ENCODE measurements around the gene PAIP2B.
A peak's percentile ranks its signal among the peaks of the same experiment; 100 is the strongest.

Gene PAIP2B

DNA sequence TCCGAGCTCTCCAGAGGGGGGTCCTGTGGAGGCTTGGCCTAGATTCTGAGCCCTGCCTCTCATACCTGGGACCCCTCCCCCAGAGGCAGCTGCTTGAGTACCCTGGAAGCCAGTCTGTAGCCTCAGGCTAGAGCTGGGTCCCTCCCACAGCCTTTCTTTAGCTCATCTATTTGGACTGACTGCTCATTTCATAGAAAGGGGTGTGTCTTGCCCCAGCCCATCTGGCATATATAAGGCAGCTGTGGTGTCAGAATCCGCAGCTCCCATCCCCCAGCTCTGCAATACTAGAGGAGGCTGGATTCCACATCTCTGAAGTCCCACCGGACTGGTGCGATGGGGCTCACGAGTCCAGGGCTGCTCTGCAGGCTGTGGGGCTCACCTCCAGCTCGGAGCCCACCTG lies 70.3 kb downstream of the PAIP2B start:
- H3K27ac ChIP-seq (ENCODE audit: low read length, poor library complexity, severe bottlenecking) = no peak overlapping the region
- no peak overlapping the region for H3K4me2 ChIP-seq (ENCODE audit: low read length, poor library complexity, severe bottlenecking)
- H2AFZ ChIP-seq (ENCODE audit: low read depth, low read length) = no peak overlapping the region
- no peak overlapping the region for H4K91ac ChIP-seq (ENCODE audit: low read length)
- H3K9ac ChIP-seq (ENCODE audit: low read length) = peak overlapping the region; percentile 59
- H2AK5ac ChIP-seq (ENCODE audit: low read length, severe bottlenecking) = no peak overlapping the region
- no peaks in the 10 kb centered on the region for H3K79me1 ChIP-seq (replicated peaks; ENCODE audit: low read length, poor library complexity, severe bottlenecking)
- no peaks in the 10 kb centered on the region for H3K9me3 ChIP-seq (ENCODE audit: control insufficient read depth, low read length)
- H3K14ac ChIP-seq (ENCODE audit: low read length in 2 of 2) = no peak overlapping the region
- H3K4me1 ChIP-seq (ENCODE audit: control insufficient read depth, insufficient read depth, low read depth, low read length) = peaks cover 7% of the 10 kb centered on the region
- H2BK5ac ChIP-seq (ENCODE audit: low read depth, low read length, poor library complexity, severe bottlenecking) = no peak overlapping the region
- no peak overlapping the region for H2BK15ac ChIP-seq (ENCODE audit: low read depth, poor library complexity, severe bottlenecking)
- no peak overlapping the region for H2BK120ac ChIP-seq (ENCODE audit: low read depth, low read length)
- no peak overlapping the region for H3K18ac ChIP-seq (ENCODE audit: low read depth in 1 of 2, low read length in 2 of 2)
- no peaks in the 10 kb centered on the region for H3K36me3 ChIP-seq (ENCODE audit: control insufficient read depth in 1 of 2, insufficient read depth in 2 of 2, low read depth in 1 of 2, low read length in 2 of 2)
- H3K27me3 ChIP-seq (ENCODE audit: control insufficient read depth in 1 of 2, insufficient read depth in 1 of 2, low read length in 2 of 2) = peaks cover 33 to 38% of the 10 kb centered on the region in 2 experiments
- no peak overlapping the region for H2BK12ac ChIP-seq (ENCODE audit: low read length in 2 of 2)
- H3K4me3 ChIP-seq (ENCODE audit: insufficient read depth in 1 of 2, low read depth in 1 of 2, low read length in 2 of 2) = peak overlapping the region in 1 of 2 experiments; percentile 76
- H4K8ac ChIP-seq (ENCODE audit: low read length) = no peak overlapping the region
- H3K4ac ChIP-seq (ENCODE audit: low read depth in 1 of 2, low read length in 2 of 2) = no peak overlapping the region
- H3K23ac ChIP-seq (ENCODE audit: low read length in 2 of 2) = no peak overlapping the region
- 74% methylated on average over 6 of the region's 6 CpGs for WGBS
- DNase-seq = peak; percentile 2

DNA sequence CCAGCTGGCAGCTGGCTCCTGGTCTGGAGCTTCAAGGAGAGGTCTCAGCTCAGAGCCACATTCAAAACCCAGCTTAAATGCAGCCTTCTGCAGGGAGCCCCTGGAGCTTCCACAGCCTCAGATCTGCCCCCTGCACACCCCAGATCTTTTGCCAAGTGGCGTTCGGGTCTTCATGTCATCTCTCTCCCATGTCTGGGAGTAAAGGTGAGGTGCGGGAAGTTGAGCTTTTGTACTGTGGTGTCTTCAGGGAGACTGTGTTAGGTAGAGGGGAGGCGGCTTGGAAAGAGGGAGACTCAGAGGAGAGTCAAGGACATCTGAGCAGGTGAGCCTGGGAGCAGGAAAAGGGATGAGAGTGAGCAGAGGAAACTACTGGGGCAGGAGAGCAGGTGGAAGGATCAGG lies 71.1 kb downstream of the PAIP2B start:
- no peaks in the 10 kb centered on the region for H3K79me1 ChIP-seq (replicated peaks; ENCODE audit: low read length, poor library complexity, severe bottlenecking)
- H4K91ac ChIP-seq (ENCODE audit: low read length) = no peak overlapping the region
- H3K9me3 ChIP-seq (ENCODE audit: control insufficient read depth, low read length) = no peaks in the 10 kb centered on the region
- no peak overlapping the region for H3K18ac ChIP-seq (ENCODE audit: low read depth in 1 of 2, low read length in 2 of 2)
- H2BK120ac ChIP-seq (ENCODE audit: low read depth, low read length) = no peak overlapping the region
- H2BK12ac ChIP-seq (ENCODE audit: low read length in 2 of 2) = no peak overlapping the region
- H3K4me1 ChIP-seq (ENCODE audit: control insufficient read depth, insufficient read depth, low read depth, low read length) = peaks cover 7% of the 10 kb centered on the region
- no peak overlapping the region for H3K4me3 ChIP-seq (ENCODE audit: insufficient read depth in 1 of 2, low read depth in 1 of 2, low read length in 2 of 2)
- H3K27me3 ChIP-seq (ENCODE audit: control insufficient read depth in 1 of 2, insufficient read depth in 1 of 2, low read length in 2 of 2) = peaks cover 33 to 38% of the 10 kb centered on the region in 2 experiments
- no peak for DNase-seq
- peaks cover under 1 to 2% of the 10 kb centered on the region in 2 experiments for H3K36me3 ChIP-seq (ENCODE audit: control insufficient read depth in 1 of 2, insufficient read depth in 2 of 2, low read depth in 1 of 2, low read length in 2 of 2)
- H3K14ac ChIP-seq (ENCODE audit: low read length in 2 of 2) = no peak overlapping the region
- no peak overlapping the region for H2AFZ ChIP-seq (ENCODE audit: low read depth, low read length)
- H3K9ac ChIP-seq (ENCODE audit: low read length) = no peak overlapping the region
- 77% methylated on average over 4 of the region's 4 CpGs for WGBS
- no peak overlapping the region for H3K4ac ChIP-seq (ENCODE audit: low read depth in 1 of 2, low read length in 2 of 2)
- no peak overlapping the region for H2AK5ac ChIP-seq (ENCODE audit: low read length, severe bottlenecking)
- H2BK15ac ChIP-seq (ENCODE audit: low read depth, poor library complexity, severe bottlenecking) = no peak overlapping the region
- H3K27ac ChIP-seq (ENCODE audit: low read length, poor library complexity, severe bottlenecking) = no peak overlapping the region
- H2BK5ac ChIP-seq (ENCODE audit: low read depth, low read length, poor library complexity, severe bottlenecking) = no peak overlapping the region
- H3K23ac ChIP-seq (ENCODE audit: low read length in 2 of 2) = no peak overlapping the region
- H3K4me2 ChIP-seq (ENCODE audit: low read length, poor library complexity, severe bottlenecking) = no peak overlapping the region
- H4K8ac ChIP-seq (ENCODE audit: low read length) = no peak overlapping the region

DNA sequence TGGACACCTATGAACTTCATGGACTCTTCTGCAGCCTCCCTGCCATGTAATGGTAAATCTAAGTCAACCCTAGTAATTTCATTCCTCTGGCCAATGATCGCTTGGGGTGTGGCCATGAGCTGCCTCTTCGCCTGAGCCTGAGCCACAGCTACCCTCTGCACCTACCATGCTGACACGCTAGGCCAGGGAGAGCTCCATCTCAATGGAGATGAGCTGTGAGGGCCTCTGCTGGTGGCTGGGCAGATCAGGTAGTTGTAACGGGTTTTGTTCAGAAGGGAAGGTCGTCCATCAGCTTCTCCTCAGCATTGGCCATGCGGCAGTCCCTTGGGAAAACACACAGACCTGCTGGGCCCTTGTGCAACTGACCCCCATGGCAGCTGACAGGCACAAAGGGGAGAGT lies 72.1 kb downstream of the PAIP2B start:
- Histone ChIP-seq H3K4me3 (ENCODE audit: insufficient read depth in 1 of 2, low read depth in 1 of 2, low read length in 2 of 2) (no peak overlapping the region), H3K4ac (ENCODE audit: low read depth in 1 of 2, low read length in 2 of 2) (no peak overlapping the region), H3K36me3 (ENCODE audit: control insufficient read depth in 1 of 2, insufficient read depth in 2 of 2, low read depth in 1 of 2, low read length in 2 of 2) (peaks cover 10 to 11% of the 10 kb centered on the region in 2 experiments)

DNA sequence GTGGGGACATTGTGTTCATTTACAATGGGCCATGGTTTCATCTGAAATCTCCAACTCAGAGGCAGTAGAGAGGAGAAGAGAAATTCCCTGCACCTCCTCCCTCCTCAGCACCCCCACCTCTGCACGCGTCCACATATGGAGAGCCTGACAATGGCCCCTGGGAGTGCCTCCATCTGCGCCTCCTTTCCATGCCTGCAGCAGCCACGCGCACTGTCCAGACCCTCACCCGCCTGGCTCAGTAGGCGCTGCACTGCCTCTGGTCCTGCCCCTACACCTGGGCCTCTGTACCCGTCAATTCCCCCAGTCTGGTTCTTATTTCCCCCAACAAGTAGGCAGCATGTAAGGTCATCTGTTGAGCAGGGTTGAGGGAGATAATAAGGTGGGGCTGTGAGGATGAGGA lies 72.6 kb downstream of the PAIP2B start:
- H2BK12ac ChIP-seq (ENCODE audit: low read length in 2 of 2) = no peak overlapping the region
- H3K79me1 ChIP-seq (replicated peaks; ENCODE audit: low read length, poor library complexity, severe bottlenecking) = no peaks in the 10 kb centered on the region
- H3K4me2 ChIP-seq (ENCODE audit: low read length, poor library complexity, severe bottlenecking) = no peak overlapping the region
- no peak overlapping the region for H3K18ac ChIP-seq (ENCODE audit: low read depth in 1 of 2, low read length in 2 of 2)
- H3K27ac ChIP-seq (ENCODE audit: low read length, poor library complexity, severe bottlenecking) = no peak overlapping the region
- H3K27me3 ChIP-seq (ENCODE audit: control insufficient read depth in 1 of 2, insufficient read depth in 1 of 2, low read length in 2 of 2) = peaks cover 33 to 38% of the 10 kb centered on the region in 2 experiments
- no peak overlapping the region for H2BK120ac ChIP-seq (ENCODE audit: low read depth, low read length)
- H3K9ac ChIP-seq (ENCODE audit: low read length) = no peak overlapping the region
- 77% methylated on average over 7 of the region's 8 CpGs for WGBS
- H3K4me1 ChIP-seq (ENCODE audit: control insufficient read depth, insufficient read depth, low read depth, low read length) = peaks cover 9% of the 10 kb centered on the region
- no peak overlapping the region for H2AFZ ChIP-seq (ENCODE audit: low read depth, low read length)
- no peak overlapping the region for H4K8ac ChIP-seq (ENCODE audit: low read length)
- no peak for DNase-seq
- peaks cover 12 to 16% of the 10 kb centered on the region in 2 experiments for H3K36me3 ChIP-seq (ENCODE audit: control insufficient read depth in 1 of 2, insufficient read depth in 2 of 2, low read depth in 1 of 2, low read length in 2 of 2)
- H2AK5ac ChIP-seq (ENCODE audit: low read length, severe bottlenecking) = no peak overlapping the region
- no peak overlapping the region for H4K91ac ChIP-seq (ENCODE audit: low read length)
- H3K4ac ChIP-seq (ENCODE audit: low read depth in 1 of 2, low read length in 2 of 2) = no peak overlapping the region
- no peak overlapping the region for H3K23ac ChIP-seq (ENCODE audit: low read length in 2 of 2)
- H3K9me3 ChIP-seq (ENCODE audit: control insufficient read depth, low read length) = no peaks in the 10 kb centered on the region
- H2BK15ac ChIP-seq (ENCODE audit: low read depth, poor library complexity, severe bottlenecking) = no peak overlapping the region
- H2BK5ac ChIP-seq (ENCODE audit: low read depth, low read length, poor library complexity, severe bottlenecking) = no peak overlapping the region
- no peak overlapping the region for H3K4me3 ChIP-seq (ENCODE audit: insufficient read depth in 1 of 2, low read depth in 1 of 2, low read length in 2 of 2)
- H3K14ac ChIP-seq (ENCODE audit: low read length in 2 of 2) = no peak overlapping the region

More for the DNA sequence above, 72.1 kb downstream of the PAIP2B start:
- no peak overlapping the region for H3K9ac ChIP-seq (ENCODE audit: low read length)
- H3K27ac ChIP-seq (ENCODE audit: low read length, poor library complexity, severe bottlenecking) = no peak overlapping the region
- no peak overlapping the region for H3K14ac ChIP-seq (ENCODE audit: low read length in 2 of 2)
- H3K79me1 ChIP-seq (replicated peaks; ENCODE audit: low read length, poor library complexity, severe bottlenecking) = no peaks in the 10 kb centered on the region
- no peak overlapping the region for H2BK120ac ChIP-seq (ENCODE audit: low read depth, low read length)
- peak; percentile 3 for DNase-seq
- no peak overlapping the region for H4K91ac ChIP-seq (ENCODE audit: low read length)
- no peak overlapping the region for H2BK15ac ChIP-seq (ENCODE audit: low read depth, poor library complexity, severe bottlenecking)
- WGBS = 45% methylated on average over 5 of the region's 6 CpGs
- no peak overlapping the region for H3K18ac ChIP-seq (ENCODE audit: low read depth in 1 of 2, low read length in 2 of 2)
- H3K23ac ChIP-seq (ENCODE audit: low read length in 2 of 2) = no peak overlapping the region
- H3K9me3 ChIP-seq (ENCODE audit: control insufficient read depth, low read length) = no peaks in the 10 kb centered on the region
- H3K4me2 ChIP-seq (ENCODE audit: low read length, poor library complexity, severe bottlenecking) = no peak overlapping the region
- H4K8ac ChIP-seq (ENCODE audit: low read length) = no peak overlapping the region
- no peak overlapping the region for H2AK5ac ChIP-seq (ENCODE audit: low read length, severe bottlenecking)
- H2AFZ ChIP-seq (ENCODE audit: low read depth, low read length) = no peak overlapping the region
- peaks cover 9% of the 10 kb centered on the region for H3K4me1 ChIP-seq (ENCODE audit: control insufficient read depth, insufficient read depth, low read depth, low read length)
- H2BK5ac ChIP-seq (ENCODE audit: low read depth, low read length, poor library complexity, severe bottlenecking) = no peak overlapping the region
- H2BK12ac ChIP-seq (ENCODE audit: low read length in 2 of 2) = no peak overlapping the region
- H3K27me3 ChIP-seq (ENCODE audit: control insufficient read depth in 1 of 2, insufficient read depth in 1 of 2, low read length in 2 of 2) = peaks cover 33 to 38% of the 10 kb centered on the region in 2 experiments

All from mesenchymal stem cell (in vitro differentiated cells and primary cell).